ENCODE data around the gene TAS1R3. TPM values are rescaled to one million over a fixed set of nuclear protein-coding genes. Genes with fewer than 3 reads are reported as not detected.

TAS1R3 gene
- total RNA-seq, 4 donors from 2014 or later, result 0.13 to 0.57 (median 0.30) TPM

DNA sequence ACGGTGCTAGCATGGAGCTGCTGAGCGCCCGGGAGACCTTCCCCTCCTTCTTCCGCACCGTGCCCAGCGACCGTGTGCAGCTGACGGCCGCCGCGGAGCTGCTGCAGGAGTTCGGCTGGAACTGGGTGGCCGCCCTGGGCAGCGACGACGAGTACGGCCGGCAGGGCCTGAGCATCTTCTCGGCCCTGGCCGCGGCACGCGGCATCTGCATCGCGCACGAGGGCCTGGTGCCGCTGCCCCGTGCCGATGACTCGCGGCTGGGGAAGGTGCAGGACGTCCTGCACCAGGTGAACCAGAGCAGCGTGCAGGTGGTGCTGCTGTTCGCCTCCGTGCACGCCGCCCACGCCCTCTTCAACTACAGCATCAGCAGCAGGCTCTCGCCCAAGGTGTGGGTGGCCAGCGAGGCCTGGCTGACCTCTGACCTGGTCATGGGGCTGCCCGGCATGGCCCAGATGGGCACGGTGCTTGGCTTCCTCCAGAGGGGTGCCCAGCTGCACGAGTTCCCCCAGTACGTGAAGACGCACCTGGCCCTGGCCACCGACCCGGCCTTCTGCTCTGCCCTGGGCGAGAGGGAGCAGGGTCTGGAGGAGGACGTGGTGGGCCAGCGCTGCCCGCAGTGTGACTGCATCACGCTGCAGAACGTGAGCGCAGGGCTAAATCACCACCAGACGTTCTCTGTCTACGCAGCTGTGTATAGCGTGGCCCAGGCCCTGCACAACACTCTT is 1.1 kb downstream of the TAS1R3 start:
- peak overlapping the region in 1 of 4 donors; percentile 51 for H3K27ac ChIP-seq
- WGBS, 2 donors, result 18% methylated on average over 3 of the region's 57 CpGs; no CpG with 5 or more reads in 1 of the 2 donors
- H3K36me3 ChIP-seq, result peaks cover 18 to 40% (median 28%) of the 10 kb centered on the region in 3 donors
- H3K27me3 ChIP-seq, result peaks cover 0 to 9% (median 0%) of the 10 kb centered on the region in 4 donors
- TF ChIP-seq CTCF (IDR thresholded peaks at IDR 0.05) (no peak), POLR2A (IDR thresholded peaks at IDR 0.05) (no peak)
- H3K9me3 ChIP-seq, result no peaks in the 10 kb centered on the region
- peaks cover 31 to 53% (median 33%) of the 10 kb centered on the region in 3 donors for H3K4me1 ChIP-seq
- DNase-seq, result no peak
- no peak overlapping the region for H3K4me3 ChIP-seq
- intact Hi-C loops (cut with DNase I), result no loop called here

GRCh38 chr1:1332774-1333480 is 1.8 kb downstream of the TAS1R3 start:
- TF ChIP-seq POLR2A (IDR thresholded peaks at IDR 0.05) (no peak), CTCF (IDR thresholded peaks at IDR 0.05) (no peak)
- Histone ChIP-seq H3K9me3 (no peaks in the 10 kb centered on the region), H3K36me3 (peaks cover 12 to 40% (median 27%) of the 10 kb centered on the region in 3 donors), H3K27me3 (peaks cover 0 to 9% (median 0%) of the 10 kb centered on the region in 4 donors), H3K27ac (peak overlapping the region in 3 of 4 donors; percentile 23 to 53 (median 51)), H3K4me3 (peak overlapping the region in 3 of 4 donors; percentile 18 to 23 (median 18)), H3K4me1 (peaks cover 31 to 54% (median 33%) of the 10 kb centered on the region in 3 donors)
- DNase-seq, result no peak
- intact Hi-C loops (cut with DNase I), result no loop called here
- WGBS, 2 donors, result 31% methylated on average over 8 of the region's 48 CpGs; no CpG with 5 or more reads in 1 of the 2 donors

- Histone ChIP-seq H3K27ac (peak overlapping the region in 3 of 4 donors; percentile 23 to 53 (median 51)), H3K27me3 (peaks cover 0 to 9% (median 0%) of the 10 kb centered on the region in 4 donors)
- DNase-seq, result no peak
Observed at GRCh38 chr1:1333551-1334241, 2.6 kb downstream of the TAS1R3 start.

DNA sequence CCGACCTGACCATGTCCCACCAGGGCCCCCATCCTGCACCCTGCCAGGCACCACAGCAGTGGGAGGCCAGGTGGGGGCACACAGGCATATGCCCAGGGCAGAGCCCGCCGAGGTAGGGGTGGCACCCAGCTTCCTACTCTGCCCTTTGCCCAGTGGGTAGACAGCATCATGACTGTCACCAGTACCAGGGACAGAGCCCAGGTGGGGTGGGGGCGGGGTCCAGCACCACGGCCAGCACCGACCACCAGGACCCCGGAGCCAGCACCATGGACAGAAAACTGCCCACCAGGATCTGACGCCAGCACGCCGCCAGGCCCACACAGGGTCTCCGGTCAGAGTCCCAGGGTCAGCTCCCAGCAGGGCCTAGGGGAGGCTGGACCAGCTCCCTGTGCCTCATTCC is 3.8 kb downstream of the TAS1R3 start:
- H3K27me3 ChIP-seq, result peaks cover 0 to 9% (median 0%) of the 10 kb centered on the region in 4 donors
- peaks cover 31 to 62% (median 33%) of the 10 kb centered on the region in 3 donors for H3K4me1 ChIP-seq
- intact Hi-C loops (cut with DNase I), result no loop called here
- no peak for TF ChIP-seq POLR2A (IDR thresholded peaks at IDR 0.05)
- TF ChIP-seq CTCF (IDR thresholded peaks at IDR 0.05), result no peak
- DNase-seq, result no peak
- H3K9me3 ChIP-seq, result no peaks in the 10 kb centered on the region
- 94 to 100% methylated on average over 1 to 3 of the region's 11 CpGs for WGBS, 2 donors
- H3K27ac ChIP-seq, result no peak overlapping the region
- H3K36me3 ChIP-seq, result peaks cover 25 to 48% (median 34%) of the 10 kb centered on the region in 3 donors
- no peak overlapping the region for H3K4me3 ChIP-seq

More at GRCh38 chr1:1333551-1334241, 2.6 kb downstream of the TAS1R3 start:
- WGBS, 2 donors, result 94% methylated on average over 8 of the region's 36 CpGs; no CpG with 5 or more reads in 1 of the 2 donors
- H3K4me1 ChIP-seq, result peaks cover 31 to 61% (median 33%) of the 10 kb centered on the region in 3 donors
- intact Hi-C loops (cut with DNase I), result no loop called here
- TF ChIP-seq CTCF (IDR thresholded peaks at IDR 0.05), result no peak
- no peak for TF ChIP-seq POLR2A (IDR thresholded peaks at IDR 0.05)
- peak overlapping the region in 3 of 4 donors; percentile 18 to 23 (median 18) for H3K4me3 ChIP-seq
- H3K36me3 ChIP-seq, result peaks cover 16 to 40% (median 27%) of the 10 kb centered on the region in 3 donors
- no peaks in the 10 kb centered on the region for H3K9me3 ChIP-seq
